Measurements from ENCODE around the gene LETM1. TPM values are rescaled to one million over a fixed set of nuclear protein-coding genes. Genes with fewer than 3 reads are reported as not detected.
A peak's percentile ranks its signal among the peaks of the same experiment; 100 is the strongest.

LETM1 gene
- total and polyA plus RNA-seq, 2 of the 13 experiments (the other 11 are each of a cell fraction or from before 2014, with no cell fraction given): 9.7 to 41.6 TPM

DNA sequence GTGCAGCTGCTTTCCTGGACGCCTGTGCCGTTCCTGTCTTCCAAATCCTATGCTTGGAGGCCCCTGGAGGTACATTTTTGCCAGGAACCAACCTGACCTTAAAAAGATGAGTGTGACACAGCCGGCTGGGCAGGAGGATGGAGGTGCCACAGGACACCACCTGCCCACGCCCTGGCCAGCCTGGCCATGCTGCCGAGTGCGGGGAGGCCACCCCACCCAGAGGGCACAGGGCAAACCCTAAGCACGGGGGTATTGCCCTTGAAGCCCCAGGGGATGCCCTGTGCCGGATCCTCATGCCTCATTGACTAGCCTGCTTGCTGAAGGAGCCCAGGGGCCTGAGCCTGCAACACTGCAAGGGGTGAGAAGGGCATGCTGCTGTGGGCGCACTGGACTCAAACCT lies 42.7 kb downstream of the LETM1 start:
- ChIA-PET CTCF (ENCODE audit: low intra/inter-chr PET ratio, low total read pairs) (interaction anchor here (1.5 kb wide), 1 partner anchor 67 kb away, joined by 6 read pairs; no protein-coding TSS in a partner anchor), POLR2A (interaction anchor here (1.0 kb wide), 1 partner anchor 120 kb away, joined by 3 read pairs; no protein-coding TSS in a partner anchor)
- no peak for FAIRE-seq
- 96% methylated on average over 3 of the region's 9 CpGs for WGBS (ENCODE audit: low lambda C conversion rate)
- no peak overlapping the region for H3K4me3 ChIP-seq (replicated peaks in 1 of 3; ENCODE audit: insufficient read depth in 1 of 3, low read depth in 2 of 3, low read length in 3 of 3)
- peaks cover 6% of the 10 kb centered on the region; the same call in 1 of the 2 replicates for H4K20me1 ChIP-seq (ENCODE audit: insufficient read depth, low read length)
- H3K9me3 ChIP-seq (ENCODE audit: low read length): no peaks in the 10 kb centered on the region
- TF ChIP-seq, protein P1, sequence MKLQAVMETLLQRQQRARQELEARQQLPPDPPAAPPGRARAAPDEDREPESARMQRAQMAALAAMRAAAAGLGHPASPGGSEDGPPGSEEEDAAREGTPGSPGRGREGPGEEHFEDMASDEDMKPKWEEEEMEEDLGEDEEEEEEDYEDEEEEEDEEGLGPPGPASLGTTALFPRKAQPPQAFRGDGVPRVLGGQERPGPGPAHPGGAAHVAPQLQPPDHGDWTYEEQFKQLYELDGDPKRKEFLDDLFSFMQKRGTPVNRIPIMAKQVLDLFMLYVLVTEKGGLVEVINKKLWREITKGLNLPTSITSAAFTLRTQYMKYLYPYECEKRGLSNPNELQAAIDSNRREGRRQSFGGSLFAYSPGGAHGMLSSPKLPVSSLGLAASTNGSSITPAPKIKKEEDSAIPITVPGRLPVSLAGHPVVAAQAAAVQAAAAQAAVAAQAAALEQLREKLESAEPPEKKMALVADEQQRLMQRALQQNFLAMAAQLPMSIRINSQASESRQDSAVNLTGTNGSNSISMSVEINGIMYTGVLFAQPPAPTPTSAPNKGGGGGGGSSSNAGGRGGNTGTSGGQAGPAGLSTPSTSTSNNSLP (IDR thresholded peaks at IDR 0.05; ENCODE audit: low read depth, low read length): no peak
- TF ChIP-seq RFX1 (IDR thresholded peaks at IDR 0.05) (no peak), ZNF75D (CRISPR knock-in tag; IDR thresholded peaks at IDR 0.05; ENCODE audit: borderline replicate concordance) (no peak), EP300 (IDR thresholded peaks at IDR 0.05; ENCODE audit: low read depth in 2 of 2, low read length in 2 of 2) (no peak), EP300 (CRISPR knock-in tag; IDR thresholded peaks at IDR 0.05; ENCODE audit: borderline replicate concordance) (no peak)
- intact Hi-C loops (cut with micrococcal nuclease; ENCODE audit: unreplicated experiment) (loop anchor here (5.0 kb wide), 2 partner anchors 36 to 84 kb away; no protein-coding TSS in a partner anchor), in situ Hi-C loops (cut with HindIII; ENCODE audit: extremely low pct_ligation_motif_present, low pct_unique_long_range_greater_than_20kb) (no loop called here)
- no peaks in the 10 kb centered on the region for H3K79me2 ChIP-seq (ENCODE audit: insufficient read depth, low read length)
- no peak overlapping the region for H3K9ac ChIP-seq (ENCODE audit: insufficient read depth, low read depth, low read length)
- H2AFZ ChIP-seq (ENCODE audit: low read length): no peak overlapping the region
- no peak overlapping the region for H3K4me2 ChIP-seq (ENCODE audit: low read depth, low read length)
- peaks cover 17 to 40% of the 10 kb centered on the region in 2 experiments; a peak in 4 of 5 replicates for H3K36me3 ChIP-seq (replicated peaks in 1 of 2; ENCODE audit: control insufficient read depth in 1 of 2, insufficient read depth in 2 of 2, low read length in 2 of 2)
- DNase-seq (ENCODE audit: low spot score): no peak
- no peak overlapping the region for H3K27ac ChIP-seq (ENCODE audit: extremely low read length, insufficient read depth, low read length)
- BruUV-seq (replicated peaks): no TSS peak
- ATAC-seq: no peak
- H3K4me1 ChIP-seq (ENCODE audit: insufficient read depth, low read length): peaks cover 20% of the 10 kb centered on the region
- H3K27me3 ChIP-seq (ENCODE audit: control insufficient read depth in 1 of 2, insufficient read depth in 2 of 2, low read length in 2 of 2): no peaks in the 10 kb centered on the region

DNA sequence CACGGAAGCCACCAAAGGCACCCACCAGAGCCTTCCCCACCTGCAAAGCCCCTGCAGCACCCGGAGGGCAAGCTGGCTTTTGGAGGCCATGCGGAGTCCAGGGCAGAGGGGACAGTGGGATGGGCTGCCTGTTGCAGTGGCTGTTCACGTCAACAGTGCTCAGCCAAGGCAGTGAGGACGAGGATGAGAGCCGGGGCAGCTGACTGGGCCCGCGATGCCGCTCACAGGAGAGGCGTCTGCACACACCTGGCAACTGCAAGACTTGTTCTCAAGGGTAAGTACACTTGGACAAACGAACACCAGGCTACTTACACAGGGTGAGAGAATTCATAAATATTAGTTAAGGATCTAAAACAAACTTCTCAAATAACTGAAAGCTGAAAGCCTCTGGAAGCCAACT lies 43.2 kb downstream of the LETM1 start:
- WGBS (ENCODE audit: low lambda C conversion rate): 94% methylated on average over 11 of the region's 11 CpGs
- intact Hi-C loops (cut with micrococcal nuclease; ENCODE audit: unreplicated experiment): loop anchor here (5.0 kb wide), 2 partner anchors 35 to 85 kb away; no protein-coding TSS in a partner anchor
- in situ Hi-C loops (cut with HindIII; ENCODE audit: extremely low pct_ligation_motif_present, low pct_unique_long_range_greater_than_20kb): no loop called here
- no peak overlapping the region for H3K27ac ChIP-seq (ENCODE audit: extremely low read length, insufficient read depth, low read length)
- ChIA-PET POLR2A (interaction anchor here (0.9 kb wide), 1 partner anchor 66 kb away, joined by 3 read pairs; no protein-coding TSS in a partner anchor), CTCF (ENCODE audit: low intra/inter-chr PET ratio, low total read pairs) (interaction anchor here (1.5 kb wide), 1 partner anchor 66 kb away, joined by 6 read pairs; no protein-coding TSS in a partner anchor)
- peaks cover 14 to 38% of the 10 kb centered on the region in 2 experiments; a peak in 4 of 5 replicates for H3K36me3 ChIP-seq (replicated peaks in 1 of 2; ENCODE audit: control insufficient read depth in 1 of 2, insufficient read depth in 2 of 2, low read length in 2 of 2)
- no TSS peak for BruUV-seq (replicated peaks)
- no peak overlapping the region for H3K4me3 ChIP-seq (replicated peaks in 1 of 3; ENCODE audit: insufficient read depth in 1 of 3, low read depth in 2 of 3, low read length in 3 of 3)
- H3K9ac ChIP-seq (ENCODE audit: insufficient read depth, low read depth, low read length): no peak overlapping the region
- peaks cover 6% of the 10 kb centered on the region; the same call in 1 of the 2 replicates for H4K20me1 ChIP-seq (ENCODE audit: insufficient read depth, low read length)
- H2AFZ ChIP-seq (ENCODE audit: low read length): no peak overlapping the region
- no peak overlapping the region for H3K4me2 ChIP-seq (ENCODE audit: low read depth, low read length)
- peaks cover 20% of the 10 kb centered on the region for H3K4me1 ChIP-seq (ENCODE audit: insufficient read depth, low read length)
- no peaks in the 10 kb centered on the region for H3K9me3 ChIP-seq (ENCODE audit: low read length)
- no peaks in the 10 kb centered on the region for H3K27me3 ChIP-seq (ENCODE audit: control insufficient read depth in 1 of 2, insufficient read depth in 2 of 2, low read length in 2 of 2)
- DNase-seq (ENCODE audit: low spot score) (no peak), FAIRE-seq (no peak), ATAC-seq (no peak)
- H3K79me2 ChIP-seq (ENCODE audit: insufficient read depth, low read length): no peaks in the 10 kb centered on the region
- TF ChIP-seq, protein P2, sequence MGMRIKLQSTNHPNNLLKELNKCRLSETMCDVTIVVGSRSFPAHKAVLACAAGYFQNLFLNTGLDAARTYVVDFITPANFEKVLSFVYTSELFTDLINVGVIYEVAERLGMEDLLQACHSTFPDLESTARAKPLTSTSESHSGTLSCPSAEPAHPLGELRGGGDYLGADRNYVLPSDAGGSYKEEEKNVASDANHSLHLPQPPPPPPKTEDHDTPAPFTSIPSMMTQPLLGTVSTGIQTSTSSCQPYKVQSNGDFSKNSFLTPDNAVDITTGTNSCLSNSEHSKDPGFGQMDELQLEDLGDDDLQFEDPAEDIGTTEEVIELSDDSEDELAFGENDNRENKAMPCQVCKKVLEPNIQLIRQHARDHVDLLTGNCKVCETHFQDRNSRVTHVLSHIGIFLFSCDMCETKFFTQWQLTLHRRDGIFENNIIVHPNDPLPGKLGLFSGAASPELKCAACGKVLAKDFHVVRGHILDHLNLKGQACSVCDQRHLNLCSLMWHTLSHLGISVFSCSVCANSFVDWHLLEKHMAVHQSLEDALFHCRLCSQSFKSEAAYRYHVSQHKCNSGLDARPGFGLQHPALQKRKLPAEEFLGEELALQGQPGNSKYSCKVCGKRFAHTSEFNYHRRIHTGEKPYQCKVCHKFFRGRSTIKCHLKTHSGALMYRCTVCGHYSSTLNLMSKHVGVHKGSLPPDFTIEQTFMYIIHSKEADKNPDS (CRISPR knock-in tag; IDR thresholded peaks at IDR 0.05): no peak
- TF ChIP-seq ZNF768 (CRISPR knock-in tag; IDR thresholded peaks at IDR 0.05): peak; percentile 15; the same call in 1 of the 2 replicates
- no peak for TF ChIP-seq ZNF292 (CRISPR knock-in tag; IDR thresholded peaks at IDR 0.05; ENCODE audit: borderline replicate concordance, low read depth)
- TF ChIP-seq ZMYM4 (CRISPR knock-in tag; IDR thresholded peaks at IDR 0.05): no peak
- TF ChIP-seq, protein P3, sequence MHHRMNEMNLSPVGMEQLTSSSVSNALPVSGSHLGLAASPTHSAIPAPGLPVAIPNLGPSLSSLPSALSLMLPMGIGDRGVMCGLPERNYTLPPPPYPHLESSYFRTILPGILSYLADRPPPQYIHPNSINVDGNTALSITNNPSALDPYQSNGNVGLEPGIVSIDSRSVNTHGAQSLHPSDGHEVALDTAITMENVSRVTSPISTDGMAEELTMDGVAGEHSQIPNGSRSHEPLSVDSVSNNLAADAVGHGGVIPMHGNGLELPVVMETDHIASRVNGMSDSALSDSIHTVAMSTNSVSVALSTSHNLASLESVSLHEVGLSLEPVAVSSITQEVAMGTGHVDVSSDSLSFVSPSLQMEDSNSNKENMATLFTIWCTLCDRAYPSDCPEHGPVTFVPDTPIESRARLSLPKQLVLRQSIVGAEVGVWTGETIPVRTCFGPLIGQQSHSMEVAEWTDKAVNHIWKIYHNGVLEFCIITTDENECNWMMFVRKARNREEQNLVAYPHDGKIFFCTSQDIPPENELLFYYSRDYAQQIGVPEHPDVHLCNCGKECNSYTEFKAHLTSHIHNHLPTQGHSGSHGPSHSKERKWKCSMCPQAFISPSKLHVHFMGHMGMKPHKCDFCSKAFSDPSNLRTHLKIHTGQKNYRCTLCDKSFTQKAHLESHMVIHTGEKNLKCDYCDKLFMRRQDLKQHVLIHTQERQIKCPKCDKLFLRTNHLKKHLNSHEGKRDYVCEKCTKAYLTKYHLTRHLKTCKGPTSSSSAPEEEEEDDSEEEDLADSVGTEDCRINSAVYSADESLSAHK (CRISPR knock-in tag; IDR thresholded peaks at IDR 0.05; ENCODE audit: borderline replicate concordance): no peak
